ENCODE measurements around the gene IRF5.

The IRF5 gene

GRCh38 chr7:128891942-128892269 lies 45.8 kb upstream of the IRF5 start:
- TF ChIP-seq CTCF (IDR thresholded peaks at IDR 0.05; ENCODE audit: low read depth, low read length), result no peak
- H3K4me3 ChIP-seq (replicated peaks in 1 of 2; ENCODE audit: low read depth in 2 of 2, low read length in 2 of 2), result no peak overlapping the region
- DNase-seq (ENCODE audit: low read depth in 2 of 2), result no peak

- H3K4me3 ChIP-seq (replicated peaks in 1 of 2; ENCODE audit: low read depth in 2 of 2, low read length in 2 of 2), result no peak overlapping the region
- TF ChIP-seq CTCF (IDR thresholded peaks at IDR 0.05; ENCODE audit: low read depth, low read length), result no peak
- DNase-seq (ENCODE audit: low read depth in 2 of 2), result no peak
Observed at GRCh38 chr7:128892521-128893250, 45.0 kb upstream of the IRF5 start.

GRCh38 chr7:128893251-128894100 lies 44.3 kb upstream of the IRF5 start:
- DNase-seq (ENCODE audit: low read depth in 2 of 2), result no peak
- no peak overlapping the region for H3K4me3 ChIP-seq (replicated peaks in 1 of 2; ENCODE audit: low read depth in 2 of 2, low read length in 2 of 2)

GRCh38 chr7:128894101-128894440 lies 43.7 kb upstream of the IRF5 start:
- TF ChIP-seq CTCF (IDR thresholded peaks at IDR 0.05; ENCODE audit: low read depth, low read length), result no peak
- no peak for DNase-seq (ENCODE audit: low read depth in 2 of 2)
- no peak overlapping the region for H3K4me3 ChIP-seq (replicated peaks in 1 of 2; ENCODE audit: low read depth in 2 of 2, low read length in 2 of 2)

More at GRCh38 chr7:128893251-128894100, 44.3 kb upstream of the IRF5 start:
- no peak for TF ChIP-seq CTCF (IDR thresholded peaks at IDR 0.05; ENCODE audit: low read depth, low read length)

GRCh38 chr7:128895320-128895719 lies 42.4 kb upstream of the IRF5 start:
- H3K4me3 ChIP-seq (replicated peaks in 1 of 2; ENCODE audit: low read depth in 2 of 2, low read length in 2 of 2), result no peak overlapping the region
- no peak for DNase-seq (ENCODE audit: low read depth in 2 of 2)
- no peak for TF ChIP-seq CTCF (IDR thresholded peaks at IDR 0.05; ENCODE audit: low read depth, low read length)

- no peak for TF ChIP-seq CTCF (IDR thresholded peaks at IDR 0.05; ENCODE audit: low read depth, low read length)
Observed at GRCh38 chr7:128899392-128899791, 38.3 kb upstream of the IRF5 start.

More at GRCh38 chr7:128899392-128899791, 38.3 kb upstream of the IRF5 start:
- H3K4me3 ChIP-seq (replicated peaks in 1 of 2; ENCODE audit: low read depth in 2 of 2, low read length in 2 of 2), result no peak overlapping the region
- no peak for DNase-seq (ENCODE audit: low read depth in 2 of 2)

Measured in cardiac fibroblast (primary cell).